Osteoblast (primary cell): ENCODE results near the gene FASTKD2. TPM values are rescaled to one million over a fixed set of nuclear protein-coding genes. Genes with fewer than 3 reads are reported as not detected.

Experiments used
- DNase-seq: peaks from one replicate; pipeline ENCODE4 v3.0.0; 2011; ENCODE audit warnings: low spot score, mixed read lengths; ENCODE audit not compliant: insufficient read length; ENCODE audit errors: missing footprints
- H2AFZ ChIP-seq: 2 replicates; pipeline ENCODE4 v1.6.0; 2011; ENCODE audit warnings: mild to moderate bottlenecking, low read length
- H3K27ac ChIP-seq: 2 replicates; pipeline ENCODE4 v1.5.1; 2011; ENCODE audit warnings: mild to moderate bottlenecking, low read depth, low read length, moderate library complexity
- H3K27me3 ChIP-seq: 2 replicates; pipeline ENCODE4 v1.6.0; 2012; ENCODE audit warnings: mild to moderate bottlenecking, control low read depth, inconsistent platforms, low read length, moderate library complexity; ENCODE audit not compliant: insufficient read depth
- H3K36me3 ChIP-seq: 2 replicates; pipeline ENCODE4 v1.5.1; 2011; ENCODE audit warnings: mild to moderate bottlenecking, low read length, control low read depth, moderate library complexity; ENCODE audit not compliant: insufficient read depth
- H3K4me1 ChIP-seq: 2 replicates; pipeline ENCODE4 v1.5.1; 2011; ENCODE audit warnings: mild to moderate bottlenecking, low read length, control low read depth, moderate library complexity; ENCODE audit not compliant: insufficient read depth
- H3K4me2 ChIP-seq: 2 replicates; pipeline ENCODE4 v1.6.0; 2011; ENCODE audit warnings: mild to moderate bottlenecking, low read length; ENCODE audit not compliant: insufficient read depth
- H3K4me3 ChIP-seq: fragments of 200-600 bp; sonication (generic); 3 replicates; pipeline ENCODE4 v1.5.1; 2012; ENCODE audit warnings: mild to moderate bottlenecking, low read length, inconsistent platforms; ENCODE audit not compliant: insufficient read depth
- H3K79me2 ChIP-seq: 2 replicates; pipeline ENCODE4 v1.6.0; 2012; ENCODE audit warnings: mild to moderate bottlenecking, low read length, control low read depth, inconsistent platforms; ENCODE audit not compliant: insufficient read depth
- H3K9me3 ChIP-seq: 2 replicates; pipeline ENCODE4 v1.5.1; 2011; ENCODE audit warnings: low read depth, low read length, control low read depth
- H4K20me1 ChIP-seq: 2 replicates; pipeline ENCODE4 v1.6.0; 2012; ENCODE audit warnings: mild to moderate bottlenecking, low read length, control low read depth; ENCODE audit not compliant: insufficient read depth
- CTCF ChIP-seq: IDR thresholded peaks from 2 replicates; pipeline ENCODE4 v1.5.1; 2011; ENCODE audit warnings: mild to moderate bottlenecking, low read depth, low read length, moderate library complexity; ENCODE audit errors: extremely low read depth
- total RNA-seq: library from RNA; depleted of rRNA; stranded (reverse); fragments of >200 nt; gene quantifications from 2 replicates; pipeline ENCODE4 v1.2.3, GENCODE V29; 2012

Gene FASTKD2
- total RNA-seq, 1 donor, result 35.8 TPM

- H3K36me3 ChIP-seq, result no peaks in the 10 kb centered on the region
- H3K4me2 ChIP-seq, result no peak overlapping the region
- no peak overlapping the region for H3K27ac ChIP-seq
- no peak for TF ChIP-seq CTCF
- no peak overlapping the region for H2AFZ ChIP-seq
- H3K4me1 ChIP-seq, result no peaks in the 10 kb centered on the region
- H4K20me1 ChIP-seq, result no peaks in the 10 kb centered on the region
- DNase-seq, result no peak
- no peaks in the 10 kb centered on the region for H3K27me3 ChIP-seq
- H3K79me2 ChIP-seq, result no peaks in the 10 kb centered on the region
- H3K4me3 ChIP-seq, result no peak overlapping the region
- no peaks in the 10 kb centered on the region for H3K9me3 ChIP-seq
Observed at GRCh38 chr2:206820807-206821206, 55.4 kb downstream of the FASTKD2 start.

- no peaks in the 10 kb centered on the region for H3K4me1 ChIP-seq
- H2AFZ ChIP-seq, result no peak overlapping the region
- TF ChIP-seq CTCF, result no peak
- no peaks in the 10 kb centered on the region for H4K20me1 ChIP-seq
- H3K79me2 ChIP-seq, result no peaks in the 10 kb centered on the region
- H3K36me3 ChIP-seq, result no peaks in the 10 kb centered on the region
- DNase-seq, result no peak
- H3K27ac ChIP-seq, result no peak overlapping the region
- no peak overlapping the region for H3K4me3 ChIP-seq
- H3K27me3 ChIP-seq, result no peaks in the 10 kb centered on the region
- H3K9me3 ChIP-seq, result no peaks in the 10 kb centered on the region
- no peak overlapping the region for H3K4me2 ChIP-seq
Observed at GRCh38 chr2:206823178-206823577, 57.8 kb downstream of the FASTKD2 start.

- H3K27me3 ChIP-seq, result no peaks in the 10 kb centered on the region
- H4K20me1 ChIP-seq, result no peaks in the 10 kb centered on the region
- no peaks in the 10 kb centered on the region for H3K9me3 ChIP-seq
- no peaks in the 10 kb centered on the region for H3K36me3 ChIP-seq
- no peak overlapping the region for H3K27ac ChIP-seq
- H3K79me2 ChIP-seq, result no peaks in the 10 kb centered on the region
- no peak for DNase-seq
- no peak overlapping the region for H2AFZ ChIP-seq
- TF ChIP-seq CTCF, result no peak
- no peaks in the 10 kb centered on the region for H3K4me1 ChIP-seq
- H3K4me2 ChIP-seq, result no peak overlapping the region
- H3K4me3 ChIP-seq, result no peak overlapping the region
Observed at GRCh38 chr2:206824087-206824618, 58.7 kb downstream of the FASTKD2 start.

- Histone ChIP-seq H4K20me1 (no peaks in the 10 kb centered on the region), H3K4me2 (no peak overlapping the region), H3K9me3 (no peaks in the 10 kb centered on the region), H3K36me3 (no peaks in the 10 kb centered on the region), H3K4me3 (no peak overlapping the region), H3K79me2 (no peaks in the 10 kb centered on the region), H3K27ac (no peak overlapping the region), H2AFZ (no peak overlapping the region), H3K27me3 (no peaks in the 10 kb centered on the region), H3K4me1 (no peaks in the 10 kb centered on the region)
- no peak for TF ChIP-seq CTCF
- no peak for DNase-seq
Observed at GRCh38 chr2:206824993-206825392, 59.6 kb downstream of the FASTKD2 start.
